ENCODE measurements around the gene SLFN12.
"Not testable (repeated sequence)": the region's sequence is repeated elsewhere in the genome, so short reads cannot be mapped to it uniquely, and the experiment has no call there.

The SLFN12 gene

GRCh38 chr17:35414247-35414646, 18.1 kb downstream of the SLFN12 start:
- no peak overlapping the region for H3K4me3 ChIP-seq (ENCODE audit: low read depth, low read length)
- DNase-seq (ENCODE audit: low read depth), result no peak
- TF ChIP-seq, protein P1, sequence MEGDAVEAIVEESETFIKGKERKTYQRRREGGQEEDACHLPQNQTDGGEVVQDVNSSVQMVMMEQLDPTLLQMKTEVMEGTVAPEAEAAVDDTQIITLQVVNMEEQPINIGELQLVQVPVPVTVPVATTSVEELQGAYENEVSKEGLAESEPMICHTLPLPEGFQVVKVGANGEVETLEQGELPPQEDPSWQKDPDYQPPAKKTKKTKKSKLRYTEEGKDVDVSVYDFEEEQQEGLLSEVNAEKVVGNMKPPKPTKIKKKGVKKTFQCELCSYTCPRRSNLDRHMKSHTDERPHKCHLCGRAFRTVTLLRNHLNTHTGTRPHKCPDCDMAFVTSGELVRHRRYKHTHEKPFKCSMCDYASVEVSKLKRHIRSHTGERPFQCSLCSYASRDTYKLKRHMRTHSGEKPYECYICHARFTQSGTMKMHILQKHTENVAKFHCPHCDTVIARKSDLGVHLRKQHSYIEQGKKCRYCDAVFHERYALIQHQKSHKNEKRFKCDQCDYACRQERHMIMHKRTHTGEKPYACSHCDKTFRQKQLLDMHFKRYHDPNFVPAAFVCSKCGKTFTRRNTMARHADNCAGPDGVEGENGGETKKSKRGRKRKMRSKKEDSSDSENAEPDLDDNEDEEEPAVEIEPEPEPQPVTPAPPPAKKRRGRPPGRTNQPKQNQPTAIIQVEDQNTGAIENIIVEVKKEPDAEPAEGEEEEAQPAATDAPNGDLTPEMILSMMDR (IDR thresholded peaks at IDR 0.05; ENCODE audit: low read depth, low read length, missing control alignments), result no peak

- TF ChIP-seq, protein P1 (IDR thresholded peaks at IDR 0.05; ENCODE audit: low read depth, low read length, missing control alignments), result no peak
- no peak overlapping the region for H3K4me3 ChIP-seq (ENCODE audit: low read depth, low read length)
- DNase-seq (ENCODE audit: low read depth), result no peak
Measured at GRCh38 chr17:35407531-35407930, 24.8 kb downstream of the SLFN12 start.

- no peak for DNase-seq (ENCODE audit: low read depth)
- H3K4me3 ChIP-seq (ENCODE audit: low read depth, low read length), result no peak overlapping the region
- TF ChIP-seq, protein P1 (IDR thresholded peaks at IDR 0.05; ENCODE audit: low read depth, low read length, missing control alignments), result no peak
Measured at GRCh38 chr17:35406568-35406967, 25.7 kb downstream of the SLFN12 start.

DNA sequence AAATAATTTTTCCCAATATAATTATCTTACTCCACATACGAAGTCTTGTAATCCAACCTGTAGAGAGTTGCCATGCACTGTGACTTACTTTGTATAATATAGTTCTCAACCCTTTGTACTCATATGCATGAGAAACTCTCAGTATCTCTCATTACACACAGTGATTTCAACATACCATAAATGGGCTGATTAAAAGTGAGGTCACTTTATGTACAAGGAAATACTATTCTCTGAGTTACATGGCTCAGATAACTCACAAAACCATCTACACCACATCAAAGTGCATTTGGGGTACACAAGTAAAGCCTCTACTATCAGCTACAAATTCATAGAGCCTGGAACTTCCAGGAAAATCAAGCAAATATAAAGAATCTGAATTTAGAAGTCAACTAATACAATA, 27.9 kb downstream of the SLFN12 start:
- DNase-seq (ENCODE audit: low read depth), result no peak
- H3K4me3 ChIP-seq (ENCODE audit: low read depth, low read length), result no peak overlapping the region
- TF ChIP-seq, protein P1 (IDR thresholded peaks at IDR 0.05; ENCODE audit: low read depth, low read length, missing control alignments), result no peak

GRCh38 chr17:35393783-35394182, 38.5 kb downstream of the SLFN12 start:
- H3K4me3 ChIP-seq (ENCODE audit: low read depth, low read length); DNase-seq (ENCODE audit: low read depth): not testable (repeated sequence)

GRCh38 chr17:35390663-35391062, 41.6 kb downstream of the SLFN12 start:
- H3K4me3 ChIP-seq (ENCODE audit: low read depth, low read length), result no peak overlapping the region
- no peak for DNase-seq (ENCODE audit: low read depth)
- TF ChIP-seq, protein P1 (IDR thresholded peaks at IDR 0.05; ENCODE audit: low read depth, low read length, missing control alignments), result no peak

DNA sequence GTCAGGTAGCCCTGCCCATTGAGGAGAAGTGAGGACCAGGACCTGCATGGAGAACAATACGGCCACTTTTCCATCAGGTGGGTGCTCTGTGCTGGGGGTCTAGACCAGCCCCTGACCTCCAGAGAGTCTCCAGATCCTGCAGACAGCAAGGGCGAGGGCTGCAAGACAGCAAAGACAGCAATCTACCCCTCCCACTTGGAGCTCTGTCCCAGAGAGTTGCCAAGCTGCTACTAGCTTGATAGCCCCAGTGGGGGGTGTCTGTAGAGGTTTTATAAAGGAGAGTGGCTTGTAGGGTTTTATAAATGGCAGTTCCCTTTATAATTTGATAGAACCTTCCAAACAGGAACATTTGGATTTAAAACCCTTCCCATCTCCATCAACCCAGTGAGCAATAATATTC, 42.1 kb downstream of the SLFN12 start:
- TF ChIP-seq, protein P1 (IDR thresholded peaks at IDR 0.05; ENCODE audit: low read depth, low read length, missing control alignments), result no peak
- H3K4me3 ChIP-seq (ENCODE audit: low read depth, low read length), result no peak overlapping the region
- no peak for DNase-seq (ENCODE audit: low read depth)

DNA sequence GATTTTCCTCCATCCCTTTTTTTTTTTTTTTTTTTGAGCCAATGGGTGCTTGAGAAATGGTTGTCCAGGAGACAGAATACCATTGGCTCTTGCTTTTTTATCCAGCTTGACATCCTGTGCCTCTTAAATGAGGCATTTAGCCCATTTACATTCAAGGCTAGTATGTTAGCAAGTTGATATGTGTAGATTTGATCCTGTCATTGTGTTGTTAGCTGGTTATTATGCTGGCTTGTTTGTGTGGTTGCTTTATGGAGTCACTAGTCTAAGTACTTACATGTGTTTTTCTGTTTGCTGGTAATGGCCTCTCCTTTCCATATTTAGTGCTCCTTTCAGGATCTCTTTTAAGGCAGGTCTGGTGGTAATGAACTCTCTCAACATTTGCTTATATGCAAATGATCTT, 44.8 kb downstream of the SLFN12 start:
- H3K4me3 ChIP-seq (ENCODE audit: low read depth, low read length), result no peak overlapping the region
- TF ChIP-seq, protein P1 (IDR thresholded peaks at IDR 0.05; ENCODE audit: low read depth, low read length, missing control alignments), result no peak
- no peak for DNase-seq (ENCODE audit: low read depth)
